Tibial nerve (tissue), 4 donors: ENCODE results near the gene IL37.

ENCODE experiments used
- CTCF ChIP-seq, 5 experiments: fragments of 200-600 bp in 3 of 5; fragments of 450-650 bp in 2 of 5; sonication (generic) in 3 of 5; IDR thresholded peaks; one replicate each; pipeline ENCODE4 v1.5.1; 2016 to 2019; ENCODE audit warnings: antibody characterized with exemption in 5 of 5, mild to moderate bottlenecking in 3 of 5, moderate library complexity in 2 of 5
- EP300 ChIP-seq, 2 donors: sonication (generic); formaldehyde crosslinking; IDR thresholded peaks; one replicate each; pipeline ENCODE4 v1.6.1; 2017; ENCODE audit warnings: antibody characterized with exemption in 2 of 2, mild to moderate bottlenecking in 1 of 2
- POLR2A ChIP-seq, 2 donors: fragments of 450-650 bp; IDR thresholded peaks; one replicate each; pipeline ENCODE4 v1.6.1; 2017; ENCODE audit warnings: antibody characterized with exemption in 2 of 2, mild to moderate bottlenecking in 2 of 2, moderate library complexity in 2 of 2

- no peak for TF ChIP-seq POLR2A (IDR thresholded peaks at IDR 0.05)
- no peak for TF ChIP-seq CTCF (IDR thresholded peaks at IDR 0.05)
- no peak for TF ChIP-seq EP300 (IDR thresholded peaks at IDR 0.05)
Observed at GRCh38 chr2:112915300-112916144, 4.6 kb downstream of the IL37 start.
